Measurements from ENCODE around the gene ARHGAP22.

The ARHGAP22 gene

GRCh38 chr10:48638739-48639527 lies 34.1 kb upstream of the ARHGAP22 start:
- peaks cover 12% of the 10 kb centered on the region for H3K27me3 Mint-ChIP-seq (ENCODE audit: low read depth)
- H3K4me3 Mint-ChIP-seq, result no peak overlapping the region
- no peaks in the 10 kb centered on the region for H3K36me3 Mint-ChIP-seq (ENCODE audit: low read depth)
- H3K4me1 Mint-ChIP-seq (ENCODE audit: low read depth), result peaks cover 10% of the 10 kb centered on the region
- peaks cover 12% of the 10 kb centered on the region for H3K9me3 Mint-ChIP-seq
- no peak overlapping the region for H3K27ac Mint-ChIP-seq

- H3K36me3 Mint-ChIP-seq (ENCODE audit: low read depth), result no peaks in the 10 kb centered on the region
- peaks cover 16% of the 10 kb centered on the region for H3K4me1 Mint-ChIP-seq (ENCODE audit: low read depth)
- peaks cover 12% of the 10 kb centered on the region for H3K27me3 Mint-ChIP-seq (ENCODE audit: low read depth)
- no peak overlapping the region for H3K27ac Mint-ChIP-seq
- H3K9me3 Mint-ChIP-seq, result peaks cover 12% of the 10 kb centered on the region
- no peak overlapping the region for H3K4me3 Mint-ChIP-seq
These were observed 33.3 kb upstream of the ARHGAP22 start for GRCh38 chr10:48638158-48638557.

- peaks cover 9% of the 10 kb centered on the region for H3K9me3 Mint-ChIP-seq
- no peak overlapping the region for H3K27ac Mint-ChIP-seq
- peaks cover 19% of the 10 kb centered on the region for H3K27me3 Mint-ChIP-seq (ENCODE audit: low read depth)
- peaks cover 23% of the 10 kb centered on the region for H3K4me1 Mint-ChIP-seq (ENCODE audit: low read depth)
- no peak overlapping the region for H3K4me3 Mint-ChIP-seq
- H3K36me3 Mint-ChIP-seq (ENCODE audit: low read depth), result no peaks in the 10 kb centered on the region
These were observed 32.0 kb upstream of the ARHGAP22 start for GRCh38 chr10:48636901-48637300.

GRCh38 chr10:48636231-48636630 lies 31.4 kb upstream of the ARHGAP22 start:
- Mint-ChIP-seq H3K4me3 (no peak overlapping the region), H3K27me3 (ENCODE audit: low read depth) (peaks cover 23% of the 10 kb centered on the region), H3K9me3 (peaks cover 7% of the 10 kb centered on the region), H3K27ac (no peak overlapping the region), H3K36me3 (ENCODE audit: low read depth) (no peaks in the 10 kb centered on the region), H3K4me1 (ENCODE audit: low read depth) (peaks cover 23% of the 10 kb centered on the region)

- H3K4me3 Mint-ChIP-seq, result no peak overlapping the region
- peaks cover 3% of the 10 kb centered on the region for H3K9me3 Mint-ChIP-seq
- no peak overlapping the region for H3K27ac Mint-ChIP-seq
- H3K4me1 Mint-ChIP-seq (ENCODE audit: low read depth), result peaks cover 23% of the 10 kb centered on the region
- H3K27me3 Mint-ChIP-seq (ENCODE audit: low read depth), result peaks cover 20% of the 10 kb centered on the region
- no peaks in the 10 kb centered on the region for H3K36me3 Mint-ChIP-seq (ENCODE audit: low read depth)
These were observed 30.2 kb upstream of the ARHGAP22 start for GRCh38 chr10:48634984-48635557.

- Mint-ChIP-seq H3K27me3 (ENCODE audit: low read depth) (peaks cover 16% of the 10 kb centered on the region), H3K36me3 (ENCODE audit: low read depth) (no peaks in the 10 kb centered on the region), H3K4me3 (peak overlapping the region; percentile 9), H3K27ac (peak overlapping the region; percentile 49), H3K4me1 (ENCODE audit: low read depth) (peaks cover 23% of the 10 kb centered on the region), H3K9me3 (no peaks in the 10 kb centered on the region)
These were observed 29.5 kb upstream of the ARHGAP22 start for GRCh38 chr10:48634198-48634983.

- H3K4me1 Mint-ChIP-seq (ENCODE audit: low read depth), result peaks cover 23% of the 10 kb centered on the region
- H3K27me3 Mint-ChIP-seq (ENCODE audit: low read depth), result peaks cover 16% of the 10 kb centered on the region
- no peaks in the 10 kb centered on the region for H3K9me3 Mint-ChIP-seq
- peak overlapping the region; percentile 9 for H3K4me3 Mint-ChIP-seq
- no peaks in the 10 kb centered on the region for H3K36me3 Mint-ChIP-seq (ENCODE audit: low read depth)
- H3K27ac Mint-ChIP-seq, result peak overlapping the region; percentile 22
These were observed 28.7 kb upstream of the ARHGAP22 start for GRCh38 chr10:48633381-48634197.

GRCh38 chr10:48632166-48632565 lies 27.3 kb upstream of the ARHGAP22 start:
- Mint-ChIP-seq H3K4me1 (ENCODE audit: low read depth) (peaks cover 23% of the 10 kb centered on the region), H3K27me3 (ENCODE audit: low read depth) (peaks cover 12% of the 10 kb centered on the region)

GRCh38 chr10:48627984-48628609 lies 23.2 kb upstream of the ARHGAP22 start:
- H3K9me3 Mint-ChIP-seq, result no peaks in the 10 kb centered on the region
- no peak overlapping the region for H3K27ac Mint-ChIP-seq
- peaks cover 16% of the 10 kb centered on the region for H3K27me3 Mint-ChIP-seq (ENCODE audit: low read depth)
- H3K4me1 Mint-ChIP-seq (ENCODE audit: low read depth), result peaks cover 6% of the 10 kb centered on the region
- H3K36me3 Mint-ChIP-seq (ENCODE audit: low read depth), result no peaks in the 10 kb centered on the region
- no peak overlapping the region for H3K4me3 Mint-ChIP-seq

More at GRCh38 chr10:48632166-48632565, 27.3 kb upstream of the ARHGAP22 start:
- no peak overlapping the region for H3K27ac Mint-ChIP-seq
- no peaks in the 10 kb centered on the region for H3K9me3 Mint-ChIP-seq
- H3K36me3 Mint-ChIP-seq (ENCODE audit: low read depth), result no peaks in the 10 kb centered on the region
- H3K4me3 Mint-ChIP-seq, result no peak overlapping the region

GRCh38 chr10:48626986-48627731 lies 22.3 kb upstream of the ARHGAP22 start:
- Mint-ChIP-seq H3K27me3 (ENCODE audit: low read depth) (peaks cover 12% of the 10 kb centered on the region), H3K9me3 (no peaks in the 10 kb centered on the region), H3K27ac (no peak overlapping the region), H3K4me3 (no peak overlapping the region), H3K4me1 (ENCODE audit: low read depth) (peaks cover 1% of the 10 kb centered on the region), H3K36me3 (ENCODE audit: low read depth) (no peaks in the 10 kb centered on the region)

GRCh38 chr10:48626447-48626846 lies 21.6 kb upstream of the ARHGAP22 start:
- H3K36me3 Mint-ChIP-seq (ENCODE audit: low read depth), result no peaks in the 10 kb centered on the region
- H3K27me3 Mint-ChIP-seq (ENCODE audit: low read depth), result peaks cover 10% of the 10 kb centered on the region
- H3K9me3 Mint-ChIP-seq, result no peaks in the 10 kb centered on the region
- no peaks in the 10 kb centered on the region for H3K4me1 Mint-ChIP-seq (ENCODE audit: low read depth)
- H3K27ac Mint-ChIP-seq, result no peak overlapping the region
- no peak overlapping the region for H3K4me3 Mint-ChIP-seq

GRCh38 chr10:48625826-48626134 lies 20.9 kb upstream of the ARHGAP22 start:
- H3K4me3 Mint-ChIP-seq, result no peak overlapping the region
- no peaks in the 10 kb centered on the region for H3K4me1 Mint-ChIP-seq (ENCODE audit: low read depth)
- no peaks in the 10 kb centered on the region for H3K36me3 Mint-ChIP-seq (ENCODE audit: low read depth)
- H3K27ac Mint-ChIP-seq, result no peak overlapping the region
- no peaks in the 10 kb centered on the region for H3K9me3 Mint-ChIP-seq
- peaks cover 9% of the 10 kb centered on the region for H3K27me3 Mint-ChIP-seq (ENCODE audit: low read depth)

- no peak overlapping the region for H3K4me3 Mint-ChIP-seq
- no peaks in the 10 kb centered on the region for H3K4me1 Mint-ChIP-seq (ENCODE audit: low read depth)
- H3K36me3 Mint-ChIP-seq (ENCODE audit: low read depth), result no peaks in the 10 kb centered on the region
- H3K27ac Mint-ChIP-seq, result no peak overlapping the region
- H3K27me3 Mint-ChIP-seq (ENCODE audit: low read depth), result peaks cover 16% of the 10 kb centered on the region
- H3K9me3 Mint-ChIP-seq, result no peaks in the 10 kb centered on the region
These were observed 18.8 kb upstream of the ARHGAP22 start for GRCh38 chr10:48623607-48624132.
